B cell (primary cell): ENCODE measurements around the gene ZC3HAV1L. TPM values are rescaled to one million over a fixed set of nuclear protein-coding genes. Genes with fewer than 3 reads are reported as not detected.

Experiments
- ATAC-seq: fragments of 200-7000 bp; cut with Tn5 transposase; one replicate; pipeline ENCODE4 v1.10.0; 2021; ENCODE audit warnings: low read depth, mild to moderate bottlenecking, moderate number of reproducible peaks, moderate library complexity
- CTCF ChIA-PET: fragments of 350-600 bp; sonication (Branson Sonifier 250); formaldehyde crosslinking; loops from one replicate; lab custom pipeline; 2021; ENCODE audit warnings: antibody characterized with exemption, inconsistent platforms; lab: Charles Lee
- POLR2A ChIA-PET: fragments of 350-600 bp; sonication (Branson Sonifier 250); formaldehyde crosslinking; loops from one replicate; lab custom pipeline; 2021; ENCODE audit warnings: antibody characterized with exemption; lab: Charles Lee
- DNase-seq: peaks from one replicate; pipeline ENCODE4 v3.0.0; 2013
- H2AFZ ChIP-seq: 2 replicates; pipeline ENCODE4 v1.6.1; 2012; ENCODE audit warnings: mild to moderate bottlenecking, low read depth, low read length; ENCODE audit not compliant: insufficient read depth, poor library complexity, severe bottlenecking
- H3K27ac ChIP-seq, 2 donors: 1 replicate in 1 of 2; 2 replicates in 1 of 2; pipeline ENCODE4 v1.5.1; 2012 to 2013; ENCODE audit warnings: low read length in 2 of 2, mild to moderate bottlenecking in 2 of 2, moderate library complexity in 1 of 2
- H3K27me3 ChIP-seq, 4 experiments: fragments of 200-600 bp in 1 of 4; sonication (generic) in 1 of 4; replicated peaks in 1 of 4; 1 replicate in 2 of 4; 2 replicates in 2 of 4; pipeline versions ENCODE4 v1.6.1 to v1.7.0; 2013 to 2016; ENCODE audit warnings: low read length in 3 of 4, mild to moderate bottlenecking in 2 of 4, mixed read lengths in 1 of 4, moderate library complexity in 1 of 4; ENCODE audit not compliant: insufficient read depth in 4 of 4, control insufficient read depth in 3 of 4; ENCODE audit errors: control extremely low read depth in 1 of 4
- H3K36me3 ChIP-seq, 2 experiments: replicated peaks in 1 of 2; 1 replicate in 1 of 2; 2 replicates in 1 of 2; pipeline versions ENCODE4 v1.6.1 to v1.7.1; 2013; ENCODE audit warnings: low read length in 1 of 2; ENCODE audit not compliant: insufficient read depth in 2 of 2, control insufficient read depth in 1 of 2; ENCODE audit errors: control extremely low read depth in 1 of 2, extremely low read depth in 1 of 2
- H3K4me1 ChIP-seq, 2 donors: fragments of 200-600 bp in 1 of 2; sonication (generic) in 1 of 2; 1 replicate in 1 of 2; 2 replicates in 1 of 2; pipeline versions ENCODE4 v1.5.1 to v1.6.1; 2013 to 2017; ENCODE audit warnings: low read length in 2 of 2; ENCODE audit not compliant: control insufficient read depth in 2 of 2, insufficient read depth in 2 of 2
- H3K4me2 ChIP-seq: replicated peaks from 2 replicates; pipeline ENCODE3; 2012; ENCODE audit warnings: mild to moderate bottlenecking, low read depth, low read length; ENCODE audit not compliant: poor library complexity, severe bottlenecking
- H3K4me3 ChIP-seq, 5 experiments: fragments of 200-600 bp in 1 of 5; sonication (generic) in 1 of 5; 1 replicate in 3 of 5; 2 replicates in 2 of 5; pipeline versions ENCODE4 v1.5.1 to v1.7.0; 2011 to 2016; ENCODE audit warnings: low read length in 4 of 5, mild to moderate bottlenecking in 4 of 5, low read depth in 2 of 5, control low read depth in 1 of 5, moderate library complexity in 1 of 5; ENCODE audit not compliant: insufficient read depth in 1 of 5; ENCODE audit errors: control extremely low read depth in 1 of 5, extremely low read depth in 1 of 5
- H3K79me2 ChIP-seq: fragments of 200-600 bp; sonication (generic); one replicate; pipeline ENCODE4 v1.6.0; 2016; ENCODE audit warnings: low read length; ENCODE audit not compliant: control insufficient read depth, insufficient read depth
- H3K9ac ChIP-seq: fragments of 200-600 bp; sonication (generic); 2 replicates; pipeline ENCODE4 v1.6.1; 2017; ENCODE audit warnings: mild to moderate bottlenecking, low read length, moderate library complexity
- H3K9me3 ChIP-seq, 3 donors: one replicate each; pipeline versions ENCODE4 v1.6.1 to v1.7.1; 2013; ENCODE audit warnings: low read length in 2 of 3; ENCODE audit not compliant: control insufficient read depth in 2 of 3, insufficient read depth in 1 of 3; ENCODE audit errors: control extremely low read depth in 1 of 3
- H4K20me1 ChIP-seq: 2 replicates; pipeline ENCODE4 v1.6.0; 2012; ENCODE audit warnings: mild to moderate bottlenecking, low read length; ENCODE audit not compliant: insufficient read depth, control insufficient read depth, poor library complexity, severe bottlenecking
- H3K27ac Mint-ChIP-seq: one replicate; pipeline ENCODE4 v1.8.0; 2021; ENCODE audit warnings: mixed read lengths
- H3K27me3 Mint-ChIP-seq: one replicate; pipeline ENCODE4 v1.8.0; 2021; ENCODE audit warnings: mixed read lengths
- H3K4me1 Mint-ChIP-seq: one replicate; pipeline ENCODE4 v1.8.0; 2021; ENCODE audit warnings: mixed read lengths
- H3K4me3 Mint-ChIP-seq: one replicate; pipeline ENCODE4 v1.8.0; 2021; ENCODE audit warnings: mixed read lengths
- H3K9me3 Mint-ChIP-seq: one replicate; pipeline ENCODE4 v1.8.0; 2022; ENCODE audit warnings: mixed read lengths; ENCODE audit not compliant: insufficient read depth
- CTCF ChIP-seq: fragments of 200-600 bp; IDR thresholded peaks from one replicate; pipeline ENCODE4 v1.8.0; 2022; ENCODE audit warnings: antibody characterized with exemption, mild to moderate bottlenecking
- EZH2 ChIP-seq: IDR thresholded peaks from 2 replicates; pipeline ENCODE4 v1.6.1; 2012; ENCODE audit warnings: borderline replicate concordance, low read depth, mild to moderate bottlenecking, moderate library complexity, low read length; ENCODE audit not compliant: insufficient read depth, poor library complexity, severe bottlenecking
- WGBS: methylation state at CpG from one replicate; pipeline ENCODE4 v1.1.5; 2013; ENCODE audit warnings: missing lambda C conversion rate; ENCODE audit not compliant: insufficient coverage; 5-methylcytosine and 5-hydroxymethylcytosine counted together
- intact Hi-C: fragments of 100-400 bp; cut with micrococcal nuclease; formaldehyde crosslinking; loops from one replicate; pipeline ENCODE4 v1.10.0; 2022
- polyA plus RNA-seq: library from polyadenylated mRNA; depleted of rRNA; stranded (reverse); fragments of >200 nt; gene quantifications from 2 replicates; pipeline ENCODE4 v1.2.3, GENCODE V29; 2012
- total RNA-seq, 2 donors: library from RNA; stranded (reverse); fragments of 120-200 nt in 1 of 2; gene quantifications; 1 replicate in 1 of 2; 2 replicates in 1 of 2; pipeline versions ENCODE4 v1.2.3 to v1.2.4, GENCODE V29; 2013 to 2022

Gene ZC3HAV1L
- total and polyA plus RNA-seq, 2 donors (not counting 1 experiment from before 2014, with no cell fraction given) = 0.82 to 1.8 TPM

GRCh38 chr7:139075031-139075652 is 39.3 kb upstream of the ZC3HAV1L start:
- Histone ChIP-seq H3K79me2 (peaks cover 82% of the 10 kb centered on the region), H4K20me1 (peaks cover 79% of the 10 kb centered on the region), H3K9me3 (no peaks in the 10 kb centered on the region), H3K27me3 (no peaks in the 10 kb centered on the region), H2AFZ (peak overlapping the region; percentile 16), H3K4me1 (peaks cover 4 to 7% of the 10 kb centered on the region in 2 donors), H3K4me2 (peak overlapping the region; percentile 38), H3K27ac (peak overlapping the region; percentile 15 to 85), H3K36me3 (peaks cover 10 to 88% of the 10 kb centered on the region in 2 experiments), H3K4me3 (no peak overlapping the region), H3K9ac (no peak overlapping the region)
- TF ChIP-seq EZH2 (no peak), CTCF (peak; percentile 82)
- Mint-ChIP-seq H3K27me3 (no peaks in the 10 kb centered on the region), H3K9me3 (no peaks in the 10 kb centered on the region), H3K4me3 (no peak overlapping the region), H3K27ac (peak overlapping the region; percentile 15), H3K4me1 (peaks cover 17% of the 10 kb centered on the region)
- ATAC-seq = peak; percentile 86
- CTCF ChIA-PET = interaction anchor here (0.6 to 4.7 kb wide), 28 partner anchors 8 to 1385 kb away, joined by 3 to 40 read pairs (median 6); a partner anchor contains a TSS
- intact Hi-C loops = loop anchor here (1.0 kb wide), 3 partner anchors 33 to 58 kb away; no protein-coding TSS in a partner anchor
- POLR2A ChIA-PET = interaction anchor here (0.6 kb wide), 1 partner anchor 1291 kb away, joined by 17 read pairs; no protein-coding TSS in a partner anchor
- peak; percentile 84 for DNase-seq
- 38% methylated on average over 7 of the region's 9 CpGs for WGBS

GRCh38 chr7:139072796-139073195 is 37.0 kb upstream of the ZC3HAV1L start:
- Mint-ChIP-seq H3K4me3 (no peak overlapping the region), H3K4me1 (peaks cover 13% of the 10 kb centered on the region), H3K27ac (peak overlapping the region; percentile 15), H3K9me3 (no peaks in the 10 kb centered on the region), H3K27me3 (no peaks in the 10 kb centered on the region)
- ATAC-seq = no peak
- Histone ChIP-seq H3K27me3 (no peaks in the 10 kb centered on the region), H3K36me3 (peaks cover 16 to 86% of the 10 kb centered on the region in 2 experiments), H3K9me3 (no peaks in the 10 kb centered on the region), H3K4me1 (peaks cover 4 to 7% of the 10 kb centered on the region in 2 donors), H4K20me1 (peaks cover 80% of the 10 kb centered on the region), H3K4me2 (no peak overlapping the region), H3K79me2 (peaks cover 79% of the 10 kb centered on the region), H2AFZ (no peak overlapping the region), H3K27ac (peak overlapping the region in 1 of 2 donors; percentile 49), H3K4me3 (no peak overlapping the region), H3K9ac (no peak overlapping the region)
- intact Hi-C loops = no loop called here
- DNase-seq = no peak
- 54% methylated on average over 5 of the region's 8 CpGs for WGBS
- ChIA-PET CTCF (interaction anchor here (0.5 to 1.4 kb wide), 4 partner anchors 13 to 56 kb away, joined by 3 to 4 read pairs (median 4); no protein-coding TSS in a partner anchor), POLR2A (no interaction called here)
- TF ChIP-seq CTCF (no peak), EZH2 (no peak)
